Trophoblast cell (in vitro differentiated cells and primary cell): ENCODE results near the gene MPPED1.

Experiments
- DNase-seq, 2 donors: peaks; one replicate each; pipeline ENCODE4 v3.0.0-alpha.2; 2016
- H2AFZ ChIP-seq: 2 replicates; pipeline ENCODE4 v1.6.1; 2013; ENCODE audit warnings: low read length, moderate library complexity, mild to moderate bottlenecking; ENCODE audit not compliant: insufficient read depth, poor library complexity
- H2AK5ac ChIP-seq: 2 replicates; pipeline ENCODE4 v1.6.1; 2013; ENCODE audit warnings: mild to moderate bottlenecking, low read length
- H2BK120ac ChIP-seq: 2 replicates; pipeline ENCODE4 v1.6.1; 2013; ENCODE audit warnings: low read length, mild to moderate bottlenecking, moderate library complexity; ENCODE audit not compliant: insufficient read depth, poor library complexity
- H2BK12ac ChIP-seq: 2 replicates; pipeline ENCODE4 v1.6.1; 2013; ENCODE audit warnings: mild to moderate bottlenecking, low read length, moderate library complexity
- H2BK5ac ChIP-seq: 2 replicates; pipeline ENCODE4 v1.6.1; 2013; ENCODE audit warnings: low read length, low read depth, moderate library complexity, mild to moderate bottlenecking; ENCODE audit not compliant: poor library complexity
- H3K14ac ChIP-seq: 2 replicates; pipeline ENCODE4 v1.6.1; 2013; ENCODE audit warnings: mild to moderate bottlenecking, low read length
- H3K18ac ChIP-seq: 2 replicates; pipeline ENCODE4 v1.6.1; 2013; ENCODE audit warnings: mild to moderate bottlenecking, low read length
- H3K23ac ChIP-seq: 2 replicates; pipeline ENCODE4 v1.6.1; 2013; ENCODE audit warnings: low read length
- H3K27ac ChIP-seq: 2 replicates; pipeline ENCODE4 v1.5.1; 2013; ENCODE audit warnings: low read depth, mild to moderate bottlenecking, inconsistent platforms, low read length, moderate library complexity
- H3K27me3 ChIP-seq: 2 replicates; pipeline ENCODE4 v1.6.1; 2013; ENCODE audit warnings: inconsistent platforms, mild to moderate bottlenecking, low read length, moderate library complexity; ENCODE audit not compliant: insufficient read depth
- H3K36me3 ChIP-seq, 2 experiments: 1 replicate in 1 of 2; 2 replicates in 1 of 2; pipeline ENCODE4 v1.6.1; 2013; ENCODE audit warnings: low read length in 2 of 2, mild to moderate bottlenecking in 2 of 2, moderate library complexity in 1 of 2; ENCODE audit not compliant: insufficient read depth in 2 of 2, control insufficient read depth in 1 of 2
- H3K4ac ChIP-seq: 2 replicates; pipeline ENCODE4 v1.6.1; 2013; ENCODE audit warnings: low read depth, mild to moderate bottlenecking, low read length, moderate library complexity
- H3K4me1 ChIP-seq, 2 experiments: 1 replicate in 1 of 2; 2 replicates in 1 of 2; pipeline ENCODE4 v1.6.1; 2013; ENCODE audit warnings: low read length in 2 of 2, mild to moderate bottlenecking in 2 of 2, moderate library complexity in 1 of 2; ENCODE audit not compliant: insufficient read depth in 2 of 2, control insufficient read depth in 1 of 2
- H3K4me2 ChIP-seq: 2 replicates; pipeline ENCODE4 v1.6.1; 2013; ENCODE audit warnings: inconsistent platforms, mild to moderate bottlenecking, low read length, moderate library complexity
- H3K4me3 ChIP-seq: 2 replicates; pipeline ENCODE4 v1.5.1; 2013; ENCODE audit warnings: mild to moderate bottlenecking, low read depth, low read length, inconsistent platforms
- H3K79me1 ChIP-seq: one replicate; pipeline ENCODE4 v1.6.1; 2013; ENCODE audit warnings: low read length
- H3K79me2 ChIP-seq: 2 replicates; pipeline ENCODE4 v1.6.1; 2013; ENCODE audit warnings: low read length, mild to moderate bottlenecking; ENCODE audit not compliant: control insufficient read depth, insufficient read depth, poor library complexity
- H3K9ac ChIP-seq: 2 replicates; pipeline ENCODE4 v1.6.1; 2013; ENCODE audit warnings: mild to moderate bottlenecking, low read length
- H3K9me3 ChIP-seq: 2 replicates; pipeline ENCODE4 v1.6.1; 2013; ENCODE audit warnings: low read depth, mild to moderate bottlenecking, control low read depth, inconsistent platforms, low read length; ENCODE audit not compliant: insufficient read depth
- H4K12ac ChIP-seq: 2 replicates; pipeline ENCODE4 v1.6.1; 2013; ENCODE audit warnings: low read depth, mild to moderate bottlenecking, low read length, moderate library complexity
- H4K8ac ChIP-seq: 2 replicates; pipeline ENCODE4 v1.6.1; 2013; ENCODE audit warnings: low read depth, mild to moderate bottlenecking, low read length, moderate library complexity
- H4K91ac ChIP-seq: one replicate; pipeline ENCODE4 v1.6.1; 2013; ENCODE audit warnings: low read depth, mild to moderate bottlenecking, low read length, moderate library complexity
- WGBS: extraction: QIAGEN DNeasy Blood & Tissue Kit; methylation state at CpG from one replicate; pipeline ENCODE4 v1.1.7; 2013; ENCODE audit warnings: missing lambda C conversion rate; ENCODE audit not compliant: insufficient read length, insufficient coverage; ENCODE audit errors: extremely low coverage; 5-methylcytosine and 5-hydroxymethylcytosine counted together

Gene MPPED1

GRCh38 chr22:43493297-43493696 lies 81.5 kb downstream of the MPPED1 start:
- no peak overlapping the region for H2BK12ac ChIP-seq
- no peak overlapping the region for H3K9ac ChIP-seq
- no peaks in the 10 kb centered on the region for H3K36me3 ChIP-seq
- H3K9me3 ChIP-seq: peaks cover 27% of the 10 kb centered on the region
- no peaks in the 10 kb centered on the region for H3K79me1 ChIP-seq
- H3K18ac ChIP-seq: no peak overlapping the region
- no CpG with 5 or more reads among the region's 5 CpGs for WGBS
- no peak overlapping the region for H2BK120ac ChIP-seq
- no peak overlapping the region for H3K4me3 ChIP-seq
- H3K23ac ChIP-seq: no peak overlapping the region
- no peak overlapping the region for H2AFZ ChIP-seq
- H3K79me2 ChIP-seq: no peaks in the 10 kb centered on the region
- no peak overlapping the region for H3K4me2 ChIP-seq
- no peak overlapping the region for H4K8ac ChIP-seq
- H4K91ac ChIP-seq: no peak overlapping the region
- no peak overlapping the region for H3K4ac ChIP-seq
- no peak for DNase-seq
- no peaks in the 10 kb centered on the region for H3K27me3 ChIP-seq
- H3K14ac ChIP-seq: no peak overlapping the region
- H3K27ac ChIP-seq: no peak overlapping the region
- no peaks in the 10 kb centered on the region for H3K4me1 ChIP-seq
- H2AK5ac ChIP-seq: no peak overlapping the region
- no peak overlapping the region for H2BK5ac ChIP-seq
- H4K12ac ChIP-seq: no peak overlapping the region

- Histone ChIP-seq H3K27ac (no peak overlapping the region), H3K4me2 (no peak overlapping the region), H3K14ac (no peak overlapping the region), H3K9me3 (peaks cover 35% of the 10 kb centered on the region), H3K27me3 (no peaks in the 10 kb centered on the region), H4K12ac (no peak overlapping the region), H3K23ac (no peak overlapping the region), H4K8ac (no peak overlapping the region), H3K4me1 (no peaks in the 10 kb centered on the region), H2BK12ac (no peak overlapping the region), H3K4me3 (no peak overlapping the region), H3K36me3 (no peaks in the 10 kb centered on the region), H2AFZ (no peak overlapping the region), H3K79me1 (no peaks in the 10 kb centered on the region), H3K79me2 (no peaks in the 10 kb centered on the region), H3K18ac (no peak overlapping the region), H2BK120ac (no peak overlapping the region), H2BK5ac (no peak overlapping the region), H4K91ac (no peak overlapping the region), H3K4ac (no peak overlapping the region), H3K9ac (no peak overlapping the region), H2AK5ac (no peak overlapping the region)
- no peak for DNase-seq
- WGBS: no CpG with 5 or more reads among the region's 16 CpGs
Observed at GRCh38 chr22:43497956-43498855, 86.4 kb downstream of the MPPED1 start.

GRCh38 chr22:43498856-43499253 lies 87.0 kb downstream of the MPPED1 start:
- no peak overlapping the region for H3K4me2 ChIP-seq
- no peak overlapping the region for H3K4me3 ChIP-seq
- no peak overlapping the region for H4K91ac ChIP-seq
- no peak overlapping the region for H4K8ac ChIP-seq
- H3K27me3 ChIP-seq: no peaks in the 10 kb centered on the region
- no peak overlapping the region for H3K9ac ChIP-seq
- H3K9me3 ChIP-seq: peaks cover 37% of the 10 kb centered on the region
- WGBS: no CpG with 5 or more reads among the region's 1 CpG
- H3K4me1 ChIP-seq: no peaks in the 10 kb centered on the region
- H3K79me2 ChIP-seq: no peaks in the 10 kb centered on the region
- H2AK5ac ChIP-seq: no peak overlapping the region
- H3K18ac ChIP-seq: no peak overlapping the region
- no peak overlapping the region for H3K4ac ChIP-seq
- no peak overlapping the region for H3K27ac ChIP-seq
- no peaks in the 10 kb centered on the region for H3K79me1 ChIP-seq
- DNase-seq: no peak
- H2BK12ac ChIP-seq: no peak overlapping the region
- no peak overlapping the region for H4K12ac ChIP-seq
- no peak overlapping the region for H3K14ac ChIP-seq
- no peaks in the 10 kb centered on the region for H3K36me3 ChIP-seq
- no peak overlapping the region for H2BK5ac ChIP-seq
- no peak overlapping the region for H2BK120ac ChIP-seq
- H2AFZ ChIP-seq: no peak overlapping the region
- no peak overlapping the region for H3K23ac ChIP-seq

- Histone ChIP-seq H3K4ac (no peak overlapping the region), H3K27me3 (no peaks in the 10 kb centered on the region), H3K23ac (no peak overlapping the region), H3K4me3 (no peak overlapping the region), H2AK5ac (no peak overlapping the region), H3K4me1 (no peaks in the 10 kb centered on the region), H2AFZ (no peak overlapping the region), H2BK120ac (no peak overlapping the region), H3K9me3 (peaks cover 33% of the 10 kb centered on the region), H3K4me2 (no peak overlapping the region), H3K14ac (no peak overlapping the region), H3K79me2 (no peaks in the 10 kb centered on the region), H4K91ac (no peak overlapping the region), H2BK5ac (no peak overlapping the region), H3K9ac (no peak overlapping the region), H2BK12ac (no peak overlapping the region), H4K8ac (no peak overlapping the region), H4K12ac (no peak overlapping the region), H3K27ac (no peak overlapping the region), H3K18ac (no peak overlapping the region), H3K36me3 (no peaks in the 10 kb centered on the region), H3K79me1 (no peaks in the 10 kb centered on the region)
- DNase-seq: no peak
- WGBS: no CpG with 5 or more reads among the region's 22 CpGs
Observed at GRCh38 chr22:43500792-43501785, 89.3 kb downstream of the MPPED1 start.
